WTC11 (cell line): ENCODE results near the gene IFIT3. TPM values are rescaled to one million over a fixed set of nuclear protein-coding genes. Genes with fewer than 3 reads are reported as not detected.

Experiments
- ATAC-seq: fragments of 200-7000 bp; cut with Tn5 transposase; 2 replicates; pipeline ENCODE4 v1.10.0; 2021; ENCODE audit warnings: mild to moderate bottlenecking, moderate library complexity
- CTCF ChIA-PET: fragments of 300-600 bp; sonication (Branson Sonifier 250); formaldehyde crosslinking; loops from one replicate; lab custom pipeline; 2021; ENCODE audit warnings: antibody characterized with exemption; lab: Charles Lee
- POLR2A ChIA-PET: fragments of 350-600 bp; sonication (Branson Sonifier 250); formaldehyde crosslinking; loops from one replicate; lab custom pipeline; 2021; ENCODE audit warnings: antibody characterized with exemption; lab: Charles Lee
- DNase-seq: peaks from one replicate; pipeline ENCODE4 v3.0.0; 2021; ENCODE audit warnings: low spot score
- H3K27ac Mint-ChIP-seq: 2 replicates; pipeline ENCODE4 v1.8.0; 2021; ENCODE audit warnings: mixed read lengths
- H3K27me3 Mint-ChIP-seq: 2 replicates; pipeline ENCODE4 v1.8.0; 2021; ENCODE audit warnings: low read depth, mild to moderate bottlenecking, moderate library complexity, mixed read lengths
- H3K36me3 Mint-ChIP-seq: 2 replicates; pipeline ENCODE4 v1.8.0; 2021; ENCODE audit warnings: mixed read lengths
- H3K4me1 Mint-ChIP-seq: 2 replicates; pipeline ENCODE4 v1.8.0; 2022; ENCODE audit warnings: mixed read lengths
- H3K4me3 Mint-ChIP-seq: 2 replicates; pipeline ENCODE4 v1.8.0; 2021; ENCODE audit warnings: mild to moderate bottlenecking, moderate library complexity, mixed read lengths
- H3K9me3 Mint-ChIP-seq: 2 replicates; pipeline ENCODE4 v1.8.0; 2021; ENCODE audit warnings: mixed read lengths
- ATF3 ChIP-seq: sonication (generic); formaldehyde crosslinking; conservative IDR thresholded peaks from 2 replicates; pipeline ENCODE4 v1.8.1; 2022; ENCODE audit warnings: mild to moderate bottlenecking, missing genetic modification reagents
- CBFB ChIP-seq: sonication (generic); formaldehyde crosslinking; IDR thresholded peaks from 2 replicates; pipeline ENCODE4 v1.8.1; 2022; ENCODE audit warnings: mild to moderate bottlenecking, low read depth, missing genetic modification reagents
- CREM ChIP-seq: sonication (generic); formaldehyde crosslinking; IDR thresholded peaks from 2 replicates; pipeline ENCODE4 v1.8.1; 2022; ENCODE audit warnings: mild to moderate bottlenecking, missing genetic modification reagents, moderate library complexity
- EMX1 ChIP-seq: fragments of 250-450 bp; sonication (Bioruptor Pico); IDR thresholded peaks from 2 replicates; pipeline ENCODE4 v1.8.0; 2021; ENCODE audit warnings: mild to moderate bottlenecking
- ERG ChIP-seq: fragments of 250-450 bp; sonication (Bioruptor Pico); IDR thresholded peaks from 2 replicates; pipeline ENCODE4 v1.8.0; 2021; ENCODE audit warnings: mild to moderate bottlenecking
- GABPB1 ChIP-seq: sonication (generic); formaldehyde crosslinking; IDR thresholded peaks from 2 replicates; pipeline ENCODE4 v1.8.1; 2023; ENCODE audit warnings: mild to moderate bottlenecking, missing genetic modification reagents
- GRHL2 ChIP-seq: fragments of 250-450 bp; sonication (Bioruptor Pico); IDR thresholded peaks from 2 replicates; pipeline ENCODE4 v1.8.0; 2022; ENCODE audit warnings: mild to moderate bottlenecking, moderate library complexity; ENCODE audit not compliant: insufficient replicate concordance, severe bottlenecking
- JUN ChIP-seq: sonication (generic); formaldehyde crosslinking; IDR thresholded peaks from 2 replicates; pipeline ENCODE4 v1.8.0; 2023; ENCODE audit warnings: mild to moderate bottlenecking, missing genetic modification reagents
- MAX ChIP-seq: sonication (generic); formaldehyde crosslinking; IDR thresholded peaks from 2 replicates; pipeline ENCODE4 v1.8.0; 2022; ENCODE audit warnings: mild to moderate bottlenecking, missing genetic modification reagents
- NR1H2 ChIP-seq: sonication (generic); formaldehyde crosslinking; IDR thresholded peaks from 2 replicates; pipeline ENCODE4 v1.9.0; 2021; ENCODE audit warnings: mild to moderate bottlenecking, moderate library complexity, missing genetic modification reagents
- NR2C2 ChIP-seq: sonication (generic); formaldehyde crosslinking; IDR thresholded peaks from 2 replicates; pipeline ENCODE4 v1.8.0; 2022; ENCODE audit warnings: mild to moderate bottlenecking, missing genetic modification reagents
- OVOL2 ChIP-seq: fragments of 250-450 bp; sonication (Bioruptor Pico); IDR thresholded peaks from 2 replicates; pipeline ENCODE4 v1.9.0; 2021; ENCODE audit warnings: mild to moderate bottlenecking, borderline replicate concordance
- PRRX2 ChIP-seq: fragments of 250-450 bp; sonication (Bioruptor Pico); IDR thresholded peaks from 2 replicates; pipeline ENCODE4 v1.8.0; 2021; ENCODE audit warnings: mild to moderate bottlenecking
- SMAD3 ChIP-seq: sonication (generic); formaldehyde crosslinking; IDR thresholded peaks from 2 replicates; pipeline ENCODE4 v1.8.0; 2022; ENCODE audit warnings: missing genetic modification reagents, mild to moderate bottlenecking, borderline replicate concordance
- SOX15 ChIP-seq: fragments of 250-450 bp; sonication (Bioruptor Pico); IDR thresholded peaks from 2 replicates; pipeline ENCODE4 v1.9.0; 2021; ENCODE audit warnings: mild to moderate bottlenecking
- TEAD4 ChIP-seq: sonication (generic); formaldehyde crosslinking; IDR thresholded peaks from 2 replicates; pipeline ENCODE4 v1.8.0; 2022; ENCODE audit warnings: mild to moderate bottlenecking, missing genetic modification reagents
- ZNF423 ChIP-seq: fragments of 250-450 bp; sonication (Bioruptor Pico); IDR thresholded peaks from 2 replicates; pipeline ENCODE4 v2.1.2; 2022; ENCODE audit warnings: mild to moderate bottlenecking, moderate library complexity
- ZNF425 ChIP-seq: fragments of 250-450 bp; sonication (Bioruptor Pico); conservative IDR thresholded peaks from 2 replicates; pipeline ENCODE4 v1.9.0; 2021; ENCODE audit warnings: mild to moderate bottlenecking
- ZSCAN18 ChIP-seq: fragments of 250-450 bp; sonication (Bioruptor Pico); IDR thresholded peaks from 2 replicates; pipeline ENCODE4 v2.1.2; 2022; ENCODE audit warnings: mild to moderate bottlenecking, moderate library complexity
- total RNA-seq: library from RNA; stranded (reverse); gene quantifications from 3 replicates; pipeline ENCODE4 v1.2.3, GENCODE V29; 2021

Gene IFIT3
- total RNA-seq, 1 experiment from 2014 or later = 0.42 TPM

GRCh38 chr10:89388806-89389205 is 61.0 kb downstream of the IFIT3 start:
- H3K4me3 Mint-ChIP-seq = no peak overlapping the region
- POLR2A ChIA-PET = no interaction called here

GRCh38 chr10:89389254-89389653 is 61.5 kb downstream of the IFIT3 start:
- ATAC-seq = peak; percentile 67
- Mint-ChIP-seq H3K27ac (no peak overlapping the region), H3K9me3 (no peaks in the 10 kb centered on the region), H3K4me1 (peaks cover 21% of the 10 kb centered on the region), H3K4me3 (no peak overlapping the region), H3K36me3 (no peaks in the 10 kb centered on the region), H3K27me3 (no peaks in the 10 kb centered on the region)
- ChIA-PET CTCF (interaction anchor here (0.7 to 1.3 kb wide), 15 partner anchors 9 to 173 kb away, joined by 3 to 11 read pairs (median 4); partner anchors contain the start of genes IFIT2 and LIPA), POLR2A (no interaction called here)
- DNase-seq = no peak
- no peak for TF ChIP-seq ZSCAN18 (CRISPR knock-in tag)
- TF ChIP-seq OVOL2 = no peak
- no peak for TF ChIP-seq GRHL2
- no peak for TF ChIP-seq SMAD3 (CRISPR knock-in tag)
- TF ChIP-seq NR1H2 (CRISPR knock-in tag) = no peak
- TF ChIP-seq ERG (CRISPR knock-in tag) = no peak

More at GRCh38 chr10:89388806-89389205, 61.0 kb downstream of the IFIT3 start:
- no peak for ATAC-seq
- peaks cover 21% of the 10 kb centered on the region for H3K4me1 Mint-ChIP-seq
- DNase-seq = no peak
- no peaks in the 10 kb centered on the region for H3K36me3 Mint-ChIP-seq
- no peak overlapping the region; the same call in 1 of the 2 replicates for H3K27ac Mint-ChIP-seq
- no peaks in the 10 kb centered on the region for H3K27me3 Mint-ChIP-seq
- CTCF ChIA-PET = interaction anchor here (0.5 to 1.3 kb wide), 12 partner anchors 8 to 173 kb away, joined by 3 to 11 read pairs (median 3); no protein-coding TSS in a partner anchor
- no peaks in the 10 kb centered on the region for H3K9me3 Mint-ChIP-seq
- TF ChIP-seq NR2C2 = no peak
- no peak for TF ChIP-seq ZNF425 (CRISPR knock-in tag)
- no peak for TF ChIP-seq TEAD4 (CRISPR knock-in tag)
- no peak for TF ChIP-seq CREM (CRISPR knock-in tag)
- no peak for TF ChIP-seq MAX (CRISPR knock-in tag)
- TF ChIP-seq CBFB (CRISPR knock-in tag) = no peak
- no peak for TF ChIP-seq ZNF423 (CRISPR knock-in tag)
- TF ChIP-seq GABPB1 (CRISPR knock-in tag) = no peak
- TF ChIP-seq GRHL2 = no peak
- TF ChIP-seq ATF3 = no peak
- no peak for TF ChIP-seq PRRX2
- no peak for TF ChIP-seq JUN
- no peak for TF ChIP-seq SOX15 (CRISPR knock-in tag)
- TF ChIP-seq EMX1 (CRISPR knock-in tag) = no peak
- TF ChIP-seq, all 79 proteins: peak for 0

Other genes with a start within 250 kb of the IFIT3 start
- gene CH25H, start 120.7 kb upstream of the IFIT3 start, total RNA-seq = 0.11 to 0.14 TPM in 2 of 3 replicates, not detected in the other
- gene LIPA, start 76.2 kb upstream of the IFIT3 start, total RNA-seq = 32.9 to 47.3 TPM (median 37.8 TPM) in 3 replicates
- 0.07 to 0.15 TPM (median 0.14 TPM) in 3 replicates for gene IFIT2, start 26.0 kb upstream of the IFIT3 start, total RNA-seq
- not detected in 3 replicates for gene IFIT1B, start 50.1 kb downstream of the IFIT3 start, total RNA-seq
- gene IFIT1, start 64.6 kb downstream of the IFIT3 start, total RNA-seq = 1.5 to 2.0 TPM (median 1.5 TPM) in 3 replicates
- 1.7 to 2.0 TPM (median 1.8 TPM) in 3 replicates for gene IFIT5, start 86.6 kb downstream of the IFIT3 start, total RNA-seq
- gene SLC16A12, start 207.6 kb downstream of the IFIT3 start, total RNA-seq = 8.0 to 10.9 TPM (median 8.3 TPM) in 3 replicates